Chondrocyte (in vitro differentiated cells): Measurements from ENCODE around the gene GSDMA. TPM values are rescaled to one million over a fixed set of nuclear protein-coding genes. Genes with fewer than 3 reads are reported as not detected.

ENCODE experiments used
- DNase-seq: peaks from one replicate; pipeline ENCODE4 v3.0.0; 2021; ENCODE audit warnings: mixed read lengths, low spot score
- H3K27ac Mint-ChIP-seq: one replicate; pipeline ENCODE4 v1.8.0; 2021; ENCODE audit warnings: mild to moderate bottlenecking, moderate library complexity, mixed read lengths; ENCODE audit not compliant: unreplicated experiment
- H3K27me3 Mint-ChIP-seq: 2 replicates; pipeline ENCODE4 v1.8.0; 2021; ENCODE audit warnings: low read depth, mixed read lengths
- H3K36me3 Mint-ChIP-seq: 2 replicates; pipeline ENCODE4 v1.8.0; 2021; ENCODE audit warnings: low read depth, mixed read lengths
- H3K4me1 Mint-ChIP-seq: 2 replicates; pipeline ENCODE4 v1.8.0; 2021; ENCODE audit warnings: low read depth, mild to moderate bottlenecking, mixed read lengths
- H3K4me3 Mint-ChIP-seq: one replicate; pipeline ENCODE4 v1.8.0; 2021; ENCODE audit warnings: mild to moderate bottlenecking, moderate library complexity, mixed read lengths; ENCODE audit not compliant: unreplicated experiment
- H3K9me3 Mint-ChIP-seq: 2 replicates; pipeline ENCODE4 v1.8.0; 2021; ENCODE audit warnings: low read depth, mixed read lengths
- total RNA-seq: library from RNA; stranded (reverse); gene quantifications from 3 replicates; pipeline ENCODE4 v1.2.1, GENCODE V29; 2021
- TF ChIP-seq, protein P1 (sequence below): fragments of 200-600 bp; sonication (generic); IDR thresholded peaks from 2 replicates; pipeline ENCODE4 v1.5.0; 2021; ENCODE audit warnings: antibody characterized with exemption, mild to moderate bottlenecking, moderate library complexity

GSDMA gene
- total RNA-seq, 1 donor from 2014 or later: not detected

DNA sequence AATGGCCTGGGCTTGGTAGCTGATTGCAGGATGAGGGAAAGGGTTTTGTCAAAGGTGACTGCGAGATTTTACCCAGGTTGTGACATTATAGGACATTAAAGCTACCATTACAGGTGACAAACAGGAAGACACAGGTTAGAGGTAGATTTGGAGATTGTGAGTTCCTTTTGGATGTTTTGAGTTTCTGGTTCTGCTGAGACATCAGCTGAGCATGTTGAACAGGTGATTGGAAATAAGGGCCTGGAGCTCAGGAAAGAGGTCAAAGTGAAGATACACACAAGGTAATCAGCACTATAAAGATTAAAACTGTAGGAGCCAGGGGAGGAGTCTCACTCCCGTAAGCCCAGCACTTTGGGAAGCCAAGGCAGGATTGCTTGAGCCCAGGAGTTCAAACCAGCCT, 6.0 kb downstream of the GSDMA start:
- H3K4me3 Mint-ChIP-seq: no peak overlapping the region
- peaks cover 6% of the 10 kb centered on the region for H3K4me1 Mint-ChIP-seq
- no peaks in the 10 kb centered on the region for H3K36me3 Mint-ChIP-seq
- no peak overlapping the region for H3K27ac Mint-ChIP-seq
- no peaks in the 10 kb centered on the region for H3K9me3 Mint-ChIP-seq
- TF ChIP-seq, protein P1, sequence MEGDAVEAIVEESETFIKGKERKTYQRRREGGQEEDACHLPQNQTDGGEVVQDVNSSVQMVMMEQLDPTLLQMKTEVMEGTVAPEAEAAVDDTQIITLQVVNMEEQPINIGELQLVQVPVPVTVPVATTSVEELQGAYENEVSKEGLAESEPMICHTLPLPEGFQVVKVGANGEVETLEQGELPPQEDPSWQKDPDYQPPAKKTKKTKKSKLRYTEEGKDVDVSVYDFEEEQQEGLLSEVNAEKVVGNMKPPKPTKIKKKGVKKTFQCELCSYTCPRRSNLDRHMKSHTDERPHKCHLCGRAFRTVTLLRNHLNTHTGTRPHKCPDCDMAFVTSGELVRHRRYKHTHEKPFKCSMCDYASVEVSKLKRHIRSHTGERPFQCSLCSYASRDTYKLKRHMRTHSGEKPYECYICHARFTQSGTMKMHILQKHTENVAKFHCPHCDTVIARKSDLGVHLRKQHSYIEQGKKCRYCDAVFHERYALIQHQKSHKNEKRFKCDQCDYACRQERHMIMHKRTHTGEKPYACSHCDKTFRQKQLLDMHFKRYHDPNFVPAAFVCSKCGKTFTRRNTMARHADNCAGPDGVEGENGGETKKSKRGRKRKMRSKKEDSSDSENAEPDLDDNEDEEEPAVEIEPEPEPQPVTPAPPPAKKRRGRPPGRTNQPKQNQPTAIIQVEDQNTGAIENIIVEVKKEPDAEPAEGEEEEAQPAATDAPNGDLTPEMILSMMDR: no peak
- peaks cover 64% of the 10 kb centered on the region for H3K27me3 Mint-ChIP-seq
- DNase-seq: no peak

DNA sequence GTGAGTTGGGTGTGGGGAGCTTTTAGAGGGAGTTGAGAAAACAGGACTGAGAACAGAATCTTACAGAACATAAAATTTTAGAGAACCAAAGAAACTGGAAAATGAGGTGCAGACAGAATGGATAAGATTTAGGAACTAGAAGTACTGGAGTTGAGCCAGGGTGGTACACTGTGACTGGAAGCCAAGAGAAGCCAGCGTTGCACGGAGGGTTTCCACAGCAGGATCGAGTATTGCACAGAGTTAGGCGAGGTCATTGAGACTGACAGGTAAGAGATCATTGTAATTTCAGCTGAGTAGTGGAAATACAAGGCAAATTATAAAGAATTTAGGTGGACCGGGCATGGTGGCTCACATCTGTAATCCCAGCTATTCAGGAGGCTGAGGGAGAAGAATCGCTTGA, 6.6 kb downstream of the GSDMA start:
- peaks cover 63% of the 10 kb centered on the region for H3K27me3 Mint-ChIP-seq
- H3K4me3 Mint-ChIP-seq: no peak overlapping the region

DNA sequence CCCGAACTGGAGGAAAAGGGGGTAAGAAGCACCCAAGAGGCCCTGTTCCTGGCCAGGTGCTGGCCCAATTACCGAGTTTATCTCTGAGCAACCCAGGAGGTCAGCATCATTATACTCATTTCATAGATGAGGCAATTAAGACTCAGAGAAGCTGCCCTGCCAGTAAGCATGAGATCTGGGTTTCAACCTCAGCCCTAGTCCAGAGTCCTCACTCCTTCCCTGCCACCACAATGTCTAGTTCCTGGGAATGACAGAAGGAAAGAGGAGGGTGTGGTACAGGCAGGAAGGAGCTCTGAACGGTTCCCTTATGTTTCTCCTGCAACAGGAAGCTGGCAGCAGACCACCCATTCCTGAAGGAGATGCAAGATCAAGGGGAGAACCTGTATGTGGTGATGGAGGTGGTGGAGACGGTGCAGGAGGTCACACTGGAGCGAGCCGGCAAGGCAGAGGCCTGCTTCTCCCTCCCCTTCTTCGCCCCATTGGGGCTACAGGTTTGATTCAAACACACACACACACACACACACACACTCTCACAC, 7.4 kb downstream of the GSDMA start:
- no peaks in the 10 kb centered on the region for H3K9me3 Mint-ChIP-seq
- TF ChIP-seq, protein P1: no peak
- no peak overlapping the region for H3K4me3 Mint-ChIP-seq
- no peaks in the 10 kb centered on the region for H3K36me3 Mint-ChIP-seq
- H3K27ac Mint-ChIP-seq: no peak overlapping the region
- H3K27me3 Mint-ChIP-seq: peaks cover 57% of the 10 kb centered on the region
- no peak for DNase-seq
- H3K4me1 Mint-ChIP-seq: peaks cover 6% of the 10 kb centered on the region

More for the DNA sequence above, 6.6 kb downstream of the GSDMA start:
- Mint-ChIP-seq H3K27ac (no peak overlapping the region), H3K9me3 (no peaks in the 10 kb centered on the region), H3K4me1 (peaks cover 6% of the 10 kb centered on the region), H3K36me3 (no peaks in the 10 kb centered on the region)
- TF ChIP-seq, protein P1: no peak
- DNase-seq: no peak

DNA sequence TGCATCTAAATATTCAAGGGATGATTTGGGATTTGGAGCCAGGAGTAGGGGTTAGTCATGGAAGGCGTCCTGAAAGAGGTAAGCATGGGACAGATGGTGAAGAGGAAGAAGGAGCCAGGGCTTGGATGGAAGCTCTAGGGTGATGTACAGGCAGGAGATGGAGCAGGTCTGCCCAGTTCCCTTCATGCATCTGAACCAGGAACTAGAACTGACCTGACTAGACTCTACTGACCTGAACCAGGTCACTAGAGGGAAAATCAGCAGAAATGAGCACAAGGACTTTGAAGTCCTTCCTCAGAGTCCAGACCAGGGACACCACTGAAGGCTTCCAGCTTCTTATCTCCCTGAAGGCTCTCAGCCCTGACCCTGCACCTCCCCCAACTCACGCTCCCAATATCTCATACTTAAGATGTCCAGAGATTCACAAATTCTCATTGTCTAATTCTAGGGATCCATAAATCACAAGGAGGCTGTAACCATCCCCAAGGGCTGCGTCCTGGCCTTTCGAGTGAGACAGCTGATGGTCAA, 8.3 kb downstream of the GSDMA start:
- H3K36me3 Mint-ChIP-seq: no peaks in the 10 kb centered on the region
- no peaks in the 10 kb centered on the region for H3K9me3 Mint-ChIP-seq
- TF ChIP-seq, protein P1: no peak
- peaks cover 6% of the 10 kb centered on the region for H3K4me1 Mint-ChIP-seq
- no peak overlapping the region for H3K27ac Mint-ChIP-seq
- no peak overlapping the region for H3K4me3 Mint-ChIP-seq
- H3K27me3 Mint-ChIP-seq: peaks cover 55% of the 10 kb centered on the region
- no peak for DNase-seq

DNA sequence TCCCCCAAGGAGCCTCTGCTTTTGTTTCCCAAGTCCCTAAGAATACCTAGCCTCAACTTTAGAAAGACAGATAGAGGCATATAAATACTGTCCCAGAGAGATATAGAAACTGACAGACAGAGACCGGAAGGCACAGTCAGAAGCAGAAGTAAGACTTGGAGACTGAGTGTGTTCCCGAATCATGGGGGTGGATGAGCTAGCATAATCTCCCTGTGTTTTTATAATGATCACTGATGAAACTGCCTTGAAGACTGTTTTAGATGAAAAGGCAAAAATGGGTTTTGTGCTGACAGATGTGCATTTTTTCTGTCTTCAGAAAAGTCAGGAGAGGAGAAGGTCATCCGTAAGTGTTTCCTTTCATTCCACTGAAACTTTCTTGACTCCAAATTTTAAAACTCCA, 9.5 kb downstream of the GSDMA start:
- no peak for DNase-seq
- Mint-ChIP-seq H3K4me1 (peaks cover 6% of the 10 kb centered on the region), H3K27me3 (peaks cover 50% of the 10 kb centered on the region), H3K9me3 (no peaks in the 10 kb centered on the region), H3K27ac (no peak overlapping the region), H3K36me3 (no peaks in the 10 kb centered on the region), H3K4me3 (no peak overlapping the region)
- TF ChIP-seq, protein P1: no peak
